ENCODE measurements around the gene AP2A2.

DNA sequence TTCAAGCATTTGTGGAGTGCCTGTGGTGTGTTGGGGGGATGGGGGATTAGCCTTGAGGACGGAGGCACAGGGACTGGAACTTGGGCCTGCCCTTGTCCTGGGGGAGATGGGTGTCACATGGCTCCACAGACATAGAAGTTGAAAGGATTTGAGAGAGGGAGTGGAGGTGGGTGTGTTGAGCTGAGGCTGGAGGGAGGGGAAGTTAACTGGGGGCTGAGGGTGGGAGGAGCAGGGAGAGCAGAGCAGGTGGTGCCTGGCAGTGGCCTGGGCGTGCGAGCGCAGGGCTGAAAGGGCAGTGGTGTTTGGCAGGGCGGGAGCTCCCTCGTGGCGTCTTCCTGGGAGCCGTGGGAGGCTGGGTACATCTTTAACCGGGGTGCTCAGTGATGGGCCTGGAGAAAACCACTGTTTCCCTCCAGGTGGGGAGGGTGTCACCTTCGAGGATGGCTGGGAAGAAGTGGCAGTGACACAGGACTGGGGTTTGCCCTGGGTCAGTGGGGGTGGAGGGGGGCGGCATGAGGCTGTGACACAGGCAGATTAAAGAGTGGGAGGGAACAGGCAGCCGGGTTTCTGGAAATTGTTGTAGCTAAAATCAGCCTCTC lies 45.5 kb downstream of the AP2A2 start:
- TF ChIP-seq POLR2AphosphoS5 (IDR thresholded peaks at IDR 0.05), result no peak
- TF ChIP-seq, protein P1, sequence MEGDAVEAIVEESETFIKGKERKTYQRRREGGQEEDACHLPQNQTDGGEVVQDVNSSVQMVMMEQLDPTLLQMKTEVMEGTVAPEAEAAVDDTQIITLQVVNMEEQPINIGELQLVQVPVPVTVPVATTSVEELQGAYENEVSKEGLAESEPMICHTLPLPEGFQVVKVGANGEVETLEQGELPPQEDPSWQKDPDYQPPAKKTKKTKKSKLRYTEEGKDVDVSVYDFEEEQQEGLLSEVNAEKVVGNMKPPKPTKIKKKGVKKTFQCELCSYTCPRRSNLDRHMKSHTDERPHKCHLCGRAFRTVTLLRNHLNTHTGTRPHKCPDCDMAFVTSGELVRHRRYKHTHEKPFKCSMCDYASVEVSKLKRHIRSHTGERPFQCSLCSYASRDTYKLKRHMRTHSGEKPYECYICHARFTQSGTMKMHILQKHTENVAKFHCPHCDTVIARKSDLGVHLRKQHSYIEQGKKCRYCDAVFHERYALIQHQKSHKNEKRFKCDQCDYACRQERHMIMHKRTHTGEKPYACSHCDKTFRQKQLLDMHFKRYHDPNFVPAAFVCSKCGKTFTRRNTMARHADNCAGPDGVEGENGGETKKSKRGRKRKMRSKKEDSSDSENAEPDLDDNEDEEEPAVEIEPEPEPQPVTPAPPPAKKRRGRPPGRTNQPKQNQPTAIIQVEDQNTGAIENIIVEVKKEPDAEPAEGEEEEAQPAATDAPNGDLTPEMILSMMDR (IDR thresholded peaks at IDR 0.05), result no peak

All from breast epithelium (tissue), 3 donors.